VCaP (cell line): ENCODE data around the gene GPBAR1.

Experiments
- H3K27ac ChIP-seq: fragments of 450-650 bp; 2 replicates; pipeline ENCODE4 v1.5.1; 2017
- TF ChIP-seq, protein P1 (sequence below): fragments of 450-650 bp; conservative IDR thresholded peaks from 2 replicates; pipeline ENCODE4 v1.5.1; 2017; ENCODE audit warnings: mild to moderate bottlenecking, moderate library complexity

GPBAR1 gene

DNA sequence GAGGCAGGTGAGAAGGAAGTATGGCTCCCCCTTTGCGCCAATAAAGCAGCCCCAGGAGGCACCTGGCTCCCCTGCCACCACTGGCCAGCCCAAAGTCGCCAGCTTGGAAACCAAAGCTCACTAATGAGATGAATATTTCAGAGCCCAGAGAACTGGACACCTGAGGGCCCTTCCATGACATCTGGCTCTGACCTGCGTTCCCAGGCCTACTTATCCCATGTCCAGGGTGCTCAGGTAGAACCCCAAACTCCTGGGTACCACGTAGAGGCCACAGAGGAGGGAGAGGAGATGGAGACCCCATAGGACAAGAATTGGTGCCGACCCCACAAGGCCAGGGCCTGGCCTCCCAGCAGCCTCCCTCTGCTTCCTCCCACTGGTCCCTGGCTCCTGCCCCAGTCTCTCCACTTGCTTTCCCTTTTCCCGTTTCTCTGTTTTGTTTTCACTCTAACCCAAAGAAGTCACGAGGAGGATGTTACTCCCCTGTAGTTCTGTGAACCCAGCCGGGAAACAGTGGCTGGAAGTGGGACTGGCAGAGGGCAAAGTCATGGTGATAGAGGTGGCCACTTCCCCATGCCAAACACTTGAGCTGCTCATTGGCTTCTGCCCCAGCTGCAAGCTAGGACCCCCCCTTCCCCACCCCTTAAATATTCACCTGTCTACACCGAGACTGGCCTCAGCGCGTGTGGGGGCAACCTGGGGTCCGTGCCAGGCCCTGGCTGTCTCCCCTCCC lies 30.7 kb downstream of the GPBAR1 start:
- H3K27ac ChIP-seq, result no peak overlapping the region
- TF ChIP-seq, protein P1, sequence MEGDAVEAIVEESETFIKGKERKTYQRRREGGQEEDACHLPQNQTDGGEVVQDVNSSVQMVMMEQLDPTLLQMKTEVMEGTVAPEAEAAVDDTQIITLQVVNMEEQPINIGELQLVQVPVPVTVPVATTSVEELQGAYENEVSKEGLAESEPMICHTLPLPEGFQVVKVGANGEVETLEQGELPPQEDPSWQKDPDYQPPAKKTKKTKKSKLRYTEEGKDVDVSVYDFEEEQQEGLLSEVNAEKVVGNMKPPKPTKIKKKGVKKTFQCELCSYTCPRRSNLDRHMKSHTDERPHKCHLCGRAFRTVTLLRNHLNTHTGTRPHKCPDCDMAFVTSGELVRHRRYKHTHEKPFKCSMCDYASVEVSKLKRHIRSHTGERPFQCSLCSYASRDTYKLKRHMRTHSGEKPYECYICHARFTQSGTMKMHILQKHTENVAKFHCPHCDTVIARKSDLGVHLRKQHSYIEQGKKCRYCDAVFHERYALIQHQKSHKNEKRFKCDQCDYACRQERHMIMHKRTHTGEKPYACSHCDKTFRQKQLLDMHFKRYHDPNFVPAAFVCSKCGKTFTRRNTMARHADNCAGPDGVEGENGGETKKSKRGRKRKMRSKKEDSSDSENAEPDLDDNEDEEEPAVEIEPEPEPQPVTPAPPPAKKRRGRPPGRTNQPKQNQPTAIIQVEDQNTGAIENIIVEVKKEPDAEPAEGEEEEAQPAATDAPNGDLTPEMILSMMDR, result no peak

DNA sequence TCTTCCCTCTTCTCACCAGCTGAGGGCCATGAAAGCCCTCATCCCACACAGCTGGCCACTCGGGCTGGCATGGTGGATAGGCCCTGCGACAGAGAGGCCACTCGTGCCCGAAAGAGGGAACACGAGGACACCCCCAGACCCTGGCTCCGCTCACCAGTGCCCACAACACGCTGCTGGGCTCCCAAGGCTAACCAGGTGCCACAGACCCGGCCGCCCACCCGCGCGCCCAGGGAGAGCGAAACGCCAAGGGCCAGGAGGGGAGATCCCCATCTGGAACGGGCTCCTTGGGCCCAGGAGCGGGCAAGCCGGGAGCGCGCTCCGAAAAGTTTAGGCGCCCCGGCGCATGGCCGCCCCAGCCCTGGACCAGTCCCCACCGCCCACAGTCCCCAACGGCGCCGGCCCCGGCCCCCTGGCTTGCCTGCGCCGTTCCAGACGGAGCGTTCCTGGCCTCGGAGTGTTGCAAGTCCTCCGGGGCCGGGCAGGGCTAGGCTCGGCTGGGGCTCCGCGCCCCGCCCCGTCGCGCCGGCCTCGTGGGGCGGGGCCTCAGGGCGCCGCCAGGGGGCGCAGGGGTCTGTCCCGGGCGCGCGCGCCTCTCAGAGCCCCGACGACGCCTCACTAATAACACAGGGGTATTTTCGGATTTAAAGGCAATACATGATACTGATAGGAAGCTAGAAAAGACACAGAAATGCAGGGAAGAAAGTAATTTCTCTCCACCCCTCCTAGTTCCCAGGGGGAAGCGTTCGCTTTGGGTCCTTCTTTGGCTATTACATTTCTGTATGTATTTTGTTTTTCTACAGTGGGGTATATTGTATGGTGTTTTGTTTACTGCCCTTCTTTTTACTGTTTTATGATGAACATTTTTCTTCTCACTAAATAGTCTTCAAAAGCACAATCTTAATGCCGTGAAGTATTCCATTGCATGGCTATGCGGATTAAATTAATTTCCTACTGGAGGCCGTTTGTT lies 31.5 kb downstream of the GPBAR1 start, which contains the start of gene TMBIM1:
TMBIM1 (minus strand) TSS at position 456 of the 967 bp plus-strand sequence. CDS start 10,362 bp downstream, outside the sequence.
- peak within 1 kb of the TSS; percentile 88; the same call in 1 of the 2 replicates for H3K27ac ChIP-seq

DNA sequence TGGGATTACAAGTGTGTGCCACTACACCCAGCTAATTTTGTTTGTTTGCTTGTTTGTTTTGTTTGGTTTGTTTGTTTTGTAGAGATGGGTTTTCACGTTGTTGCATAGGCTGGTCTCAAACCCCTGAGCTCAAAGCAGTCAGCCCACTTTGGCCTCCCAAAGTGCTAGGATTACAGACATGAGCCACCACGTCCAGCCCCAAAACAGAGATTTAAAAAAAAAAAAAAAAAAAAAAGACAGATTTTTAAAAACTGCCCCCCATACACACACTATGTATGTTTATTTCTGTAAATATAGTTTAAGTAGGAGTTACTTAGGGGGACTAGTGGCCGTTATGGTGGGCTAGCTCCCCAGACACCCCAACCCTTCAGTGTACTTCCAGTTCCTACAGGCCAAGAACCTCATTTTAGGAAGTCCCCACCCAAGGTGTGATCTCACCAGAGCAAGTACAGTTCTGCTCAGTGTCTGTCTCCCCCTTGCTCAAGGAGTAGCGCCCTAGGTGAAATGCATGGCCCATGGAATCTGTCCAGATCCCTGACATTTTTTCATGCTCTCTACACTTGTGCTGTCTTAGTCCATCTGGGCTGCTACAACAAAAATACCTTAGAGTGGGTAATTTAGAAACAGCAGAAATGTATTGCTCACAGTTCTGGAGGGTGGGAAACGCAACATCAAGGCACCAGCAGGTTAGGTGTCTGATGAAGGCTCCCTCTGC lies 33.1 kb downstream of the GPBAR1 start:
- peak overlapping the region; percentile 88 for H3K27ac ChIP-seq

More for the DNA sequence above, 31.5 kb downstream of the GPBAR1 start, which contains the start of gene TMBIM1:
- TF ChIP-seq, protein P1, result peak; percentile 75

DNA sequence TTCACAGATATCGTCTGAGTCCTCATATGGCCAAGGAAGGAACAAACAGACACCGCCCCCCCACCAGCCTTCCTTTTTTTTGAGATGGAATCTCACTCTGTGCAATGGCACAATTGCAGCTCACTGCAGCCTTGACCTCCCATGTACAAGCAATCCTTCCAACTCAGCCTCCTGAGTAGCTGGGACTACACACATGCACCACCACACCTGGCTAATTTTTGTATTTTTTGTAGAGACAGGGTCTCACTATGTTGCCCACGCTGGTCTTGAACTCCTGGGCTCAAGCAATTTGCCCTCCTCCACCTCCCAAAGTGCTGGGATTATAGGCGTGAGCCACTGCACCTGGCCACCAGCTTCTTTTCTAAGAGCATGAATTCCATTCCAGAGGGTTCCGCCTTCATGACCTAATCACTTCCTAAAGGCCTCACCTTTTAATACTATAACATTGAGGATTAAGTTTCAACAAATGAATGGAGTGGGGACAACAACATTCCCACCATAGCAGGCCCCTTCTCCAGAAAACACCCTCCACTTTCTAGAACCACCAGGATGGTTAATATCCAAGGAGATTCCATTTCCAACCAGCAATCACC lies 33.7 kb downstream of the GPBAR1 start:
- peak overlapping the region; percentile 88 for H3K27ac ChIP-seq

More for the DNA sequence above, 33.1 kb downstream of the GPBAR1 start:
- TF ChIP-seq, protein P1, result no peak

DNA sequence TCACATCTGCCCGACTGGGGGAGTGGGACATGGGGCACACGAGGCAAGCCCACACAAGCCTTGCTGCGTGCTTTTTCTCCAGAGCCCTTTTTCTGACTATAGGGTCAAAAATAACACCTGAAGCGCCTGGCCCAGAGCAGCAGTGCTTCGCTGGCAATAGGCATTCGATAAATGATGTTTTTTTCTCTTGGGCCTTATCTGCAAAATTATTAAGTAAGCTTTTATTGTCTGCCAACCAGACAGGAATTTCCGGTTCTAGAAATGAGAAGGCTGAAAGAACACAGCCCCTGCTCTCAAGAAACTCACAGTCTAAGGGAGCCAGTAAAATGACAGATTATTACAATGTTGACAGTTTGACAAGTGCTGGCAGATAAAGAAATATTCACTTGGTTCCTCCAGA lies 34.2 kb downstream of the GPBAR1 start:
- H3K27ac ChIP-seq, result peak overlapping the region; percentile 88
- TF ChIP-seq, protein P1, result no peak

More for the DNA sequence above, 33.7 kb downstream of the GPBAR1 start:
- TF ChIP-seq, protein P1, result no peak

DNA sequence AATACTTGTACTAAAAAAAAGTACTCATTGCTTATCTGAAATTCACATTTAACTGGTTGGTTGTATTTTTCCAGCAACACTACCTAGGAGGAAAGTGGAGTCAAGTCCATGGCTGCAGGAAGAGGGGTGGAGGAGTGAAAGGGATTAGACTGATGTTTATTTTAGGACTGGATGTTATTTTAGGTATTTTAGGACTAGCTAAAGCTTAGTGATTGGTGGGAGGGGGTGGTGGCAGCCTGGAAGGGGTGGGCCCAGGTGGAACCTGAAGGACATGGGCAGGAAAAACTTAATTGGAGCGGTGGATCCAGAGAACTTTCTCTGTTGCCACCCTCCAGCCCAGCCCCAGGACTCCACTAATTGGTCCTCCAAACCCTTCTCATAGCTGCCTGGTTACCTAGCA lies 35.4 kb downstream of the GPBAR1 start:
- peak overlapping the region; percentile 88 for H3K27ac ChIP-seq
- TF ChIP-seq, protein P1, result no peak
